WI38 (cell line): ENCODE data around the gene LGMN.

Experiments used
- H3K4me3 ChIP-seq: 2 replicates; pipeline ENCODE4 v1.5.1; 2011; ENCODE audit warnings: low read depth, mild to moderate bottlenecking, control low read depth, low read length
- CTCF ChIP-seq: IDR thresholded peaks from 2 replicates; pipeline ENCODE4 v1.5.1; 2012; ENCODE audit warnings: low read depth, mild to moderate bottlenecking, control low read depth, low read length

Gene LGMN

GRCh38 chr14:92744198-92744597, 4.2 kb downstream of the LGMN start:
- TF ChIP-seq CTCF: no peak

GRCh38 chr14:92740440-92740839, 8.0 kb downstream of the LGMN start:
- TF ChIP-seq CTCF: no peak

More at GRCh38 chr14:92744198-92744597, 4.2 kb downstream of the LGMN start:
- H3K4me3 ChIP-seq: no peak overlapping the region

GRCh38 chr14:92737619-92738188, 10.7 kb downstream of the LGMN start:
- TF ChIP-seq CTCF: no peak
- no peak overlapping the region for H3K4me3 ChIP-seq

More at GRCh38 chr14:92740440-92740839, 8.0 kb downstream of the LGMN start:
- no peak overlapping the region for H3K4me3 ChIP-seq

GRCh38 chr14:92737206-92737605, 11.2 kb downstream of the LGMN start:
- no peak for TF ChIP-seq CTCF
- no peak overlapping the region for H3K4me3 ChIP-seq

GRCh38 chr14:92735344-92735743, 13.1 kb downstream of the LGMN start:
- no peak for TF ChIP-seq CTCF
- no peak overlapping the region for H3K4me3 ChIP-seq

GRCh38 chr14:92734618-92735017, 13.8 kb downstream of the LGMN start:
- no peak for TF ChIP-seq CTCF
- H3K4me3 ChIP-seq: no peak overlapping the region

GRCh38 chr14:92733007-92733406, 15.4 kb downstream of the LGMN start:
- TF ChIP-seq CTCF: no peak
- no peak overlapping the region for H3K4me3 ChIP-seq
